Measurements from ENCODE around the gene STYXL1.
"Not testable (repeated sequence)": the region's sequence is repeated elsewhere in the genome, so short reads cannot be mapped to it uniquely, and the experiment has no call there.

The STYXL1 gene, protein sequence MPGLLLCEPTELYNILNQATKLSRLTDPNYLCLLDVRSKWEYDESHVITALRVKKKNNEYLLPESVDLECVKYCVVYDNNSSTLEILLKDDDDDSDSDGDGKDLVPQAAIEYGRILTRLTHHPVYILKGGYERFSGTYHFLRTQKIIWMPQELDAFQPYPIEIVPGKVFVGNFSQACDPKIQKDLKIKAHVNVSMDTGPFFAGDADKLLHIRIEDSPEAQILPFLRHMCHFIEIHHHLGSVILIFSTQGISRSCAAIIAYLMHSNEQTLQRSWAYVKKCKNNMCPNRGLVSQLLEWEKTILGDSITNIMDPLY

DNA sequence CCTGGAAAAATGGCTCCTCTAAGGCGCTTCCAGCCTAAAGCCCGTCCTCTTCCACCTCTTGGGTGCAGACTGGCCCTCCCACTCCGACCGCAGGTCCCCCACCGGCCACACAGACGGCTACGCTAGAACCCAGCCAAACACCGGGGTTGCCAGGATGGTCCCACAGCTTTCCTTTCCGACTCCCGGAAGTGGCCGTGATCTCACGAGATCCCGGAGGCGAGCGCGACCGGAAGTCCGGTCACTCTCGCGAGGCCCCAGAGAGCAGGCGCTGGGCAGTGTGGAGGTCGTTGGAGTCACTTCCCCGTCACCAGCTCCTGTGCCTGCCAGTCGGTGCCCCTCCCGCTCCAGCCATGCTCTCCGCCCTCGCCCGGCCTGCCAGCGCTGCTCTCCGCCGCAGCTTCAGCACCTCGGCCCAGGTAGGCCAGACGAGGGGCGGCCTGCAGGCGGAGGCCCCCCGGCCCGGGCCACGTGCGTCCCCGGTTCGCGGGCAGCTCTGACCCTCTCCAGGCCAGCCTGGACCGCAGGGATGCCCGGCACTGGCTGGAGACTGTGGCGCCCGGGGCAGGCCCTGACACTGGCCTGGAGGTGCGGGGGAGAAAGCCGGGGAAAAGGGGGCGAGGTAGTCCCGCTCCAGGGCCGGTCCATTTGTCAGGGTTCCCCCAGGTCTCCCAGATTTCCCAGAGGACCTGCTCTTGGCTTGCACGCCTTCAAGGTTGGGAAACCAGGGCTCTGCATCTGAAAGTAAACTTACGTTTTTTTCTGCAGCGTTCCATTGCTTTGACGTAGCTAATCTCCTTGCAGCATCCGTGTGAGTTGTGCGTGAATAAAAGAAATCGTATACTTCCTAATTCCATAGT is at the start of gene STYXL1, which contains the start of gene MDH2:
Gene STYXL1, minus strand, starts transcription at position 190 of the 857 bp plus-strand sequence. CDS start 17,477 bp downstream, outside the sequence.
Gene MDH2, plus strand, starts transcription at position 296 of the 857 bp plus-strand sequence. Its CDS starts 55 bp downstream, at position 351.
- peak; percentile 85 for DNase-seq (ENCODE audit: low read depth)

DNA sequence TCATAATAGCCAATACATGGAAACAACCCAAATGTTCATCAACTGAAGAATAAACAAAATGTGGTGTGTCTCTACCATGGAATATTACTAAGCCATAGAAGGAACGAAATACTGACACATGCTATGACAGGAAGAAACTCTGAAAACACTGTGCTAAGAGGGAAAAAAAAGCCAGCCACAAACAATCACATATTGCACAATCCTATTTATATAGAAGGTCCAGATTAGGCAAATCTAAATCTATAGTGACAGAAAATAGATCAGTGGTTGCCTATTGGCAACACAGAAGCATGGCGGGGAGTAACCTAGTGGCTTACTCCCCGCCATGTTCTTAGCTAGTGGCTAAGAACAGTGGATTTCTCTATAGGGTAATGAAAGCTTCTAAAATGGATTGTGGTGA is 48.1 kb upstream of the STYXL1 start:
- no peak for DNase-seq (ENCODE audit: low read depth)

DNA sequence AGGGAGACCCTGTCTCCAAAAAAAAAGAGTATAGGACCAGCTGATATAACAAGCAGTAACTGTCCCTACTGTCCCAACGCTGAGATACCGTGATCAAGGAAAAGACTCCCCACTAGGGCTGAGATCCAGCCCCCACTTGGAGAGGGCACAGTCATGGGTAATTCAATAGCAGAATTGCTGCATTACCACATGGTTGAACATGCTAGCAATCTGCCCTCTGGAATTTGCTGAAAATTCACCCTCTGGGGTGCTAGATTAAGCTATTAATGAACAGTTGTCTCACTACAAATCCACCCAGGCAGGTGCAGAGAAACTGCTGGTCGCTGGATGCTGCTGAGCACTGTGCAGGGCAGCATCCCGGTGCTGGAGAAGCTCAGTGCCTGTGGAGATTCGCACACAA is 46.5 kb upstream of the STYXL1 start:
- DNase-seq (ENCODE audit: low read depth) = not testable (repeated sequence)

GRCh38 chr7:76093531-76093930 is 45.7 kb upstream of the STYXL1 start:
- not testable (repeated sequence) for DNase-seq (ENCODE audit: low read depth)

GRCh38 chr7:76091506-76091905 is 43.7 kb upstream of the STYXL1 start:
- no peak for DNase-seq (ENCODE audit: low read depth)

DNA sequence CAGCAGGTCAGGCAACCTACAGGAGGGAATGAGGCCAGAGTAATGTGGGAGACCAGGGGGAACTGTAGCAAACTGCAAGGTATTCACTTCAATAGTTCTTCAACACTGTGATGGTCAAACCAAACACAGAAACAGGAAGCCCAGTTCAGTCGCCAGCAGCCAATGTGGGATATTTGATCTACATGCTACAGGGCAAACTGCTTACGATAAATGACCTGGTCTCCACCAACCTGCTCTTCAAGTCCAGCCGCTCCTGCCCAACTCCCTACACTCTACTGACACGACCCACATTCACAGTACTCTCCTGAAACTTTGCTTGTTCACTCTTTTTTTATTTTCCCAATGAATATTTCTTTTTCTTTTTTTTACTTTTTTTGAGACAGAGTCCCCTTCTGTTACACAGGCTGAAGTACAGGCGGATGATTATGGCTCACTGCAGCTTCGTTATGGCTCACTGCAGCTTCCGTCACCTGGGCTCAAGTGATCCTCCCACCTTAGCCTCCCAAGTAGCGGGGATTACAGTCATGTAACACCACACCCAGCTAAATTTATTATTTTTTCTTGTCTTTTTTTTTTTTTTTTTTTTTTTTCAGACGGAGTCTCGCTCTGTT is 42.2 kb upstream of the STYXL1 start:
- no peak for DNase-seq (ENCODE audit: low read depth)

DNA sequence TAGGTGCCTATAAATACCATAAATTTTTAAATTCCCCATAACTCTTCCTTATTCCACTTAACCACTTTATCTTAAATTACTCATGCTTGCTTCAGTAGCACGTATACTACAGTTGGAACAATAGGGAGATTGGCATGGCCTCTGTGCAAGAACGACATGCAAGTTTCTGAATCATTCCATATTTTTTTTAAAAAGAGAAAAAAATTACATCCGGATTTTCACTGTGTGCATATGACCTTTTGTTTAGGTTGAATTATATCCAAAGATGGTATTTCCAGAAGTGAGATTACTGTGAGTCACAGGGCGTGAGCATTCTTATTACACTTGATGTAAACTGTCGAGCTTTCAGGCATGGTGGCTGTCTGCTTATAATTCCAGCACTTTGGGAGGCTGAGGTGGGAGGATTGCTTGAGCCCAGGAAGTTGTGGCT is 39.6 kb upstream of the STYXL1 start:
- DNase-seq (ENCODE audit: low read depth) = not testable (repeated sequence)

DNA sequence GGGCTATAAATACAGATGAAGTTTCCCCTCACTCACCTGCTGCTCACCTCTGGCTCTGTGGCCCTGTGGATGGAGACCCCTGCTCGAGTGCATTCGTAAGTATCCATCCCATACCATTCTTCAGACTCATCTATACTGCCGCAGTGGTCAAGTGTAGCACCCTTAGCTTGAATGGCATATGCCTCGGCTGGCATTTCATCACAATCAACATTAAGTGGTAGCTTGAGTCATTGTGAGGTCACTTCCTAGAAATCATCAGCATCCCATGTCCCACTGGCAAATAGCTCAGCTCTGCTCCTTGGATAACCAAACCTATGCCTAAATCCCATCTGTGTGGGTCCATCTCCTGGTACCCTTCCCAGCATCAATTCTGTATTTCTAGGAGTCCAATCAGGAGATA is 38.3 kb upstream of the STYXL1 start:
- no peak for DNase-seq (ENCODE audit: low read depth)

- DNase-seq (ENCODE audit: low read depth) = not testable (repeated sequence)
Observed at GRCh38 chr7:76084115-76084514, 36.3 kb upstream of the STYXL1 start.

GRCh38 chr7:76080204-76080603 is 32.4 kb upstream of the STYXL1 start:
- DNase-seq (ENCODE audit: low read depth) = no peak

DNA sequence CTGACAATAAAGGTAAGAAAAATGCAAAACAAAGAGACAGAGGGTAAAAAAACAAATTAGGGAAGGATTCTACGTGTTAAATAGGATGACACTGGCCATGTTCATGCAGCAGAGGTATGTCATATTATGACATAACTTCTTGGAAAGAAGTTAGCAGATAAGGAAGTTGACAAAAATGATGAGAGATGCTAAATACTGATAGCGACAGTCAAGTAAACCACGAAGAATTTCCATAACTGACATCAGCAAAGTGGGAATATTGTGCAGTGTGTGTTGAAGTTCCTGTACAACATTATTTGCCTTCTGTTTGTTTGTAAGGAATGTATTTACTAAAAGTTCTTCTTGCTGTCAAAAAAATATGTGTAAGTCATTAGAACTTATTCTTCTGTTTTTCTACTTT is 29.6 kb upstream of the STYXL1 start:
- no peak for DNase-seq (ENCODE audit: low read depth)

- DNase-seq (ENCODE audit: low read depth) = no peak
Observed at GRCh38 chr7:76076995-76077394, 29.2 kb upstream of the STYXL1 start.

GRCh38 chr7:76074972-76075370 is 27.2 kb upstream of the STYXL1 start:
- DNase-seq (ENCODE audit: low read depth) = no peak

GRCh38 chr7:76074306-76074971 is 26.6 kb upstream of the STYXL1 start:
- DNase-seq (ENCODE audit: low read depth) = no peak

DNA sequence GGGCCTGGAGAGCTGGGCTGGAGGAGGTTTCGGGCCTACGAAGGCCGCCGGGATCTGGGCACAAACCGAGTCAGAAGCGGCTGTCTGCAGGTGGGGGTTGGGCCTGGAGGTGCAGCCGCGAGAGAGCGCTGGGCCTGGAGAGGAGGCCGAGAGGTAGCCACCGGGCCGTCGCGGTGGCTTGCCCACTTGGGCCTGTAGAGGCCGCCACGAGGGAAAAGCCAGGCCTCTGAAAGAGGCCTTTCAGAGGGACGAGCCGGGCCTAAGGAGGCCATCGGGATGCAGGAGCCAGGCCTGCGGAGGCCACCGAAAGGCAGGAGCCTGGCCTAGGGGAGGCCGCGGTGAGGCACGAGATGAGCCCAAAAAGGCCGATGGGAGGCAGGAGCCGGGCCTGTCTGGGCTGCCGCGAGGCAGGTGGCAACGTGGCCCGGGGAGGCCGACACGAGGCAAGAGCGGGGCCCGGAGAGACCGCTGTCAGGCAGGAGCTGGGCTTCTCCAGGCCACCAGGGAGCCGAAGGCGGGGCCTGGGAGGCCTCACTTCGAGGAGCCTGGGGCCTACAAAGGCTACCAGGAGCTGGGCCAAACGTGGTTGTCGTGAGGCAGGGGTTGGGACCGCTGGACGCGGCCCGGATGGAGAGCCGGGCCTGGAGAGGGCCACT is 25.7 kb upstream of the STYXL1 start:
- DNase-seq (ENCODE audit: low read depth) = no peak

DNA sequence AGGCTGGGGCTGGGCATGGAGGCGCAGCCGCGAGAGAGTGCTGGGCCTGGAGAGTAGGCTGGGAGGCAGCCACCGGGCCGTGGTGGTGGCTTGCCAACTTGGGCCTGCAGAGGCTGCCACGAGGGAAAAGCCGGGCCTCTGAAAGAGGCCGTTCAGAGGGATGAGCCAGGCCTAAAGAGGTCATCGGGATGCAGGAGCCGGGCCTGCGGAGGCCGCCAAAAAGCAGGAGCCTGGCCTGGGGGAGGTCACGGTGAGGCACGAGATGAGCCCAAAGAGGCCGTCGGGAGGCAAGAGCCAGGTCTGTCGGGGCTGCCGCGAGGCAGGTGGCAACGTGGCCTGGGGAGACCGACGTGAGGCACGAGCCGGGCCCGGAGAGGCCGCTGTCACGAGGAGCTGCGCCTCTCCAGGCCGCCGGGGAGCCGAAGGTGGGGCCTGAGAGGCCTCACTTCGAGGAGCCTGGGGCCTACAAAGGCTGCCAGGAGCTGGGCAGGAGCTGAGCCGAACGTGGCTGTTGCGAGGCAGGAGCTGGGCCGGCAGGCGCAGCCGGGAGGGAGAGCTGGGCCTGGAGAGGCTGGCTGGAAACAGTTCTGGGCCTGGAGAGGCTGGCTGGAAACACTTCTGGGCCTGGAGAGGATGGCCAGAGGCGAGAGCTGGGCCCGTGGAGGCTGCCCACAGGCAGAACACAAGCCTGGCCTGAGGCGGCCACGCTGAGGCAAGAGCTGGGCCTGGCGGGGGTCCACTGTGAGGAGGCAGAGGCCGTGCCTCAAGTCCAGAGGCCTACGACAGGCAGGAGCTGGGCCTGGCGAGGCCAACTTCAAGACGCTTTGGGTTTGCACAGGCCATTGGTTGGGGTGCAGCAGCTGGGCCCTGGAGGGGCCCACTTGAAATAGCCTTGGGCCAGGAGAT is 24.7 kb upstream of the STYXL1 start:
- no peak for DNase-seq (ENCODE audit: low read depth)

GRCh38 chr7:76071316-76072242 is 23.8 kb upstream of the STYXL1 start:
- DNase-seq (ENCODE audit: low read depth) = no peak

DNA sequence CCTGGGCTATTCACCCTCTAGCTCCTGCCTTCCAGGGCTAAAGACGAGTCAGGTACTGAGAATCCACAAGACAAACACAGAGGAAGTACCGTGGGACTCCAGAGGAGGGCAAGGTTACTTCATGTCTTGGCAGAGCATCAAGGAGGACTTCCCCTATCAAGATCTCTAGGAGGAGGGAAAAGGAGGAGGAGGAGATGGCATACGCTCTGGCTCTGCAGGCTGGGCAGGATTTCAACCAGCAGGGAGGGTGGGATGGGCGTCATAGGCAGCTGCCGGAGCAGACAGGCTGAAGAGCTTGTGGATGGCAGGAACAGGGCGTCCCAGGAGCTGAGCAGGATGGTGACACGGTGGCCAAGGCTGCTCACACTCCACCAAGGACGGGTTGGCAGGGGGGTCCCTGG is 21.4 kb upstream of the STYXL1 start:
- no peak for DNase-seq (ENCODE audit: low read depth)

Data from stimulated activated CD8-positive, alpha-beta memory T cell treated with anti-CD3 and anti-CD28 coated beads, Interleukin-4, amount 100 ng/mL, for 24 hours (primary cell).